Astrocyte (in vitro differentiated cells and primary cell): Measurements from ENCODE around the gene MAIP1. TPM values are rescaled to one million over a fixed set of nuclear protein-coding genes. Genes with fewer than 3 reads are reported as not detected.

ENCODE experiments used
- DNase-seq: peaks from one replicate; pipeline ENCODE4 v3.0.0-alpha.2; 2010; ENCODE audit warnings: low read depth
- FAIRE-seq: peaks from 2 replicates; lab custom pipeline; 2011; peaks lifted over from hg19 to GRCh38; lab: Jason Lieb, UNC
- H2AFZ ChIP-seq: 2 replicates; pipeline ENCODE4 v1.6.0; 2012; ENCODE audit warnings: low read depth, low read length, inconsistent platforms
- H3K27ac ChIP-seq: 2 replicates; pipeline ENCODE4 v1.5.1; 2011; ENCODE audit warnings: low read depth, low read length, inconsistent platforms
- H3K27me3 ChIP-seq: 2 replicates; pipeline ENCODE4 v1.6.0; 2011; ENCODE audit warnings: low read length, inconsistent platforms; ENCODE audit not compliant: insufficient read depth
- H3K36me3 ChIP-seq: 2 replicates; pipeline ENCODE4 v1.5.1; 2011; ENCODE audit warnings: low read length, inconsistent platforms; ENCODE audit not compliant: insufficient read depth
- H3K4me1 ChIP-seq: 2 replicates; pipeline ENCODE4 v1.5.1; 2011; ENCODE audit warnings: low read length, inconsistent platforms; ENCODE audit not compliant: insufficient read depth
- H3K4me2 ChIP-seq: 2 replicates; pipeline ENCODE4 v1.6.0; 2012; ENCODE audit warnings: low read length, inconsistent platforms
- H3K4me3 ChIP-seq: 2 replicates; pipeline ENCODE4 v1.5.1; 2011; ENCODE audit warnings: low read depth, mild to moderate bottlenecking, low read length, inconsistent platforms; ENCODE audit not compliant: insufficient read depth
- H3K79me2 ChIP-seq: 2 replicates; pipeline ENCODE4 v1.6.0; 2012; ENCODE audit warnings: mild to moderate bottlenecking, low read length, inconsistent platforms; ENCODE audit not compliant: insufficient read depth
- H3K9ac ChIP-seq: 2 replicates; pipeline ENCODE4 v1.6.0; 2012; ENCODE audit warnings: mild to moderate bottlenecking, low read length, inconsistent platforms
- H3K9me3 ChIP-seq: 2 replicates; pipeline ENCODE4 v1.5.1; 2012; ENCODE audit warnings: low read depth, mild to moderate bottlenecking, low read length, inconsistent platforms; ENCODE audit not compliant: insufficient read depth
- H4K20me1 ChIP-seq: 2 replicates; pipeline ENCODE4 v1.6.0; 2012; ENCODE audit warnings: low read length, inconsistent platforms; ENCODE audit not compliant: insufficient read depth
- H3K27ac Mint-ChIP-seq: one replicate; pipeline ENCODE4 v1.8.0; 2021; ENCODE audit warnings: mild to moderate bottlenecking, mixed read lengths; ENCODE audit not compliant: unreplicated experiment
- H3K27me3 Mint-ChIP-seq: one replicate; pipeline ENCODE4 v1.8.0; 2021; ENCODE audit warnings: low read depth, mixed read lengths; ENCODE audit not compliant: unreplicated experiment
- H3K36me3 Mint-ChIP-seq: one replicate; pipeline ENCODE4 v1.8.0; 2021; ENCODE audit warnings: low read depth, mixed read lengths; ENCODE audit not compliant: unreplicated experiment
- H3K4me1 Mint-ChIP-seq: one replicate; pipeline ENCODE4 v1.8.0; 2021; ENCODE audit warnings: low read depth, mixed read lengths; ENCODE audit not compliant: unreplicated experiment
- H3K4me3 Mint-ChIP-seq: one replicate; pipeline ENCODE4 v1.8.0; 2021; ENCODE audit warnings: mild to moderate bottlenecking, moderate library complexity, mixed read lengths; ENCODE audit not compliant: unreplicated experiment
- H3K9me3 Mint-ChIP-seq: one replicate; pipeline ENCODE4 v1.8.0; 2021; ENCODE audit warnings: mild to moderate bottlenecking, mixed read lengths; ENCODE audit not compliant: unreplicated experiment
- EZH2 ChIP-seq: IDR thresholded peaks from 2 replicates; pipeline ENCODE4 v1.6.1; 2012; ENCODE audit warnings: mild to moderate bottlenecking, low read length, inconsistent platforms; ENCODE audit not compliant: insufficient read depth
- total RNA-seq: library from RNA; stranded (reverse); gene quantifications from 2 replicates; pipeline ENCODE4 v1.2.1, GENCODE V29; 2021
- TF ChIP-seq, protein P1 (sequence below): IDR thresholded peaks from 2 replicates; pipeline ENCODE4 v1.5.1; 2011; ENCODE audit warnings: low read depth, mild to moderate bottlenecking, inconsistent platforms, low read length, moderate library complexity; ENCODE audit not compliant: insufficient read depth

The MAIP1 gene
- total RNA-seq, 1 donor from 2014 or later: 24.4 TPM

DNA sequence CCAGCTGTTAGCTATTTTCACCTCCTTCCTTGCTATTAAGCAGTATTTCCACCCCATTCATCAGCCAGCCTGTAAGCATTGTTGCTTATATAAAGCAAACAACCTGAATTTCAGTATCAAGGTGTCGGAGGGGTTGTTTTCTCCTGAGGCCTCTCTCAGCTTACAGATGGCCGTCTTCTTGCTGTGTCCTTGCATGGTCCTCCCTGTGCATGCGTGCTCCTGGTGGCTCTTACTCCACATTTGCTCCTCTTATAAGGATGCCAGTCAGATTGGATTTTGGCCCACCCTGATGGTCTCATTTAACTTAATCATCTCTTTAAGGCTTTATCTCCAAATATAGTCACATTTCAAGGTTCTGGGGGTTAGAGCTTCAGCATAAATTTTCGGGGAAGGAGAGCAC is 2.6 kb downstream of the MAIP1 start:
- no peak overlapping the region for H3K27ac ChIP-seq
- peak overlapping the region; percentile 28 for H3K4me3 Mint-ChIP-seq

GRCh38 chr2:199962203-199962602 is 6.8 kb downstream of the MAIP1 start:
- H2AFZ ChIP-seq: no peak overlapping the region
- no peaks in the 10 kb centered on the region for H3K9me3 ChIP-seq
- DNase-seq (no peak), FAIRE-seq (no peak)
- H3K4me2 ChIP-seq: no peak overlapping the region
- H3K27ac Mint-ChIP-seq: no peak overlapping the region
- H3K36me3 ChIP-seq: peaks cover 55% of the 10 kb centered on the region
- H3K4me1 ChIP-seq: no peaks in the 10 kb centered on the region
- peaks cover 9% of the 10 kb centered on the region for H3K4me1 Mint-ChIP-seq
- H3K27me3 Mint-ChIP-seq: no peaks in the 10 kb centered on the region
- peaks cover 19% of the 10 kb centered on the region for H3K79me2 ChIP-seq
- TF ChIP-seq EZH2: no peak
- TF ChIP-seq, protein P1, sequence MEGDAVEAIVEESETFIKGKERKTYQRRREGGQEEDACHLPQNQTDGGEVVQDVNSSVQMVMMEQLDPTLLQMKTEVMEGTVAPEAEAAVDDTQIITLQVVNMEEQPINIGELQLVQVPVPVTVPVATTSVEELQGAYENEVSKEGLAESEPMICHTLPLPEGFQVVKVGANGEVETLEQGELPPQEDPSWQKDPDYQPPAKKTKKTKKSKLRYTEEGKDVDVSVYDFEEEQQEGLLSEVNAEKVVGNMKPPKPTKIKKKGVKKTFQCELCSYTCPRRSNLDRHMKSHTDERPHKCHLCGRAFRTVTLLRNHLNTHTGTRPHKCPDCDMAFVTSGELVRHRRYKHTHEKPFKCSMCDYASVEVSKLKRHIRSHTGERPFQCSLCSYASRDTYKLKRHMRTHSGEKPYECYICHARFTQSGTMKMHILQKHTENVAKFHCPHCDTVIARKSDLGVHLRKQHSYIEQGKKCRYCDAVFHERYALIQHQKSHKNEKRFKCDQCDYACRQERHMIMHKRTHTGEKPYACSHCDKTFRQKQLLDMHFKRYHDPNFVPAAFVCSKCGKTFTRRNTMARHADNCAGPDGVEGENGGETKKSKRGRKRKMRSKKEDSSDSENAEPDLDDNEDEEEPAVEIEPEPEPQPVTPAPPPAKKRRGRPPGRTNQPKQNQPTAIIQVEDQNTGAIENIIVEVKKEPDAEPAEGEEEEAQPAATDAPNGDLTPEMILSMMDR: no peak
- no peaks in the 10 kb centered on the region for H3K27me3 ChIP-seq
- H3K9me3 Mint-ChIP-seq: no peaks in the 10 kb centered on the region
- no peak overlapping the region for H3K27ac ChIP-seq
- H4K20me1 ChIP-seq: peaks cover 4% of the 10 kb centered on the region
- no peak overlapping the region for H3K4me3 ChIP-seq
- no peak overlapping the region for H3K4me3 Mint-ChIP-seq
- H3K9ac ChIP-seq: no peak overlapping the region
- peaks cover 4% of the 10 kb centered on the region for H3K36me3 Mint-ChIP-seq

More for the DNA sequence above, 2.6 kb downstream of the MAIP1 start:
- no peaks in the 10 kb centered on the region for H3K9me3 ChIP-seq
- no peaks in the 10 kb centered on the region for H3K27me3 ChIP-seq
- H3K4me1 ChIP-seq: peaks cover 7% of the 10 kb centered on the region
- peaks cover 41% of the 10 kb centered on the region for H3K36me3 ChIP-seq
- H4K20me1 ChIP-seq: peaks cover 4% of the 10 kb centered on the region
- FAIRE-seq: no peak
- Mint-ChIP-seq H3K4me1 (peaks cover 14% of the 10 kb centered on the region), H3K27me3 (no peaks in the 10 kb centered on the region), H3K9me3 (no peaks in the 10 kb centered on the region), H3K36me3 (peaks cover 2% of the 10 kb centered on the region), H3K27ac (no peak overlapping the region)
- no peak overlapping the region for H3K4me3 ChIP-seq
- H2AFZ ChIP-seq: no peak overlapping the region
- no peak for DNase-seq
- H3K79me2 ChIP-seq: peaks cover 60% of the 10 kb centered on the region
- TF ChIP-seq, protein P1: no peak
- no peak for TF ChIP-seq EZH2
- H3K4me2 ChIP-seq: no peak overlapping the region
- no peak overlapping the region for H3K9ac ChIP-seq

DNA sequence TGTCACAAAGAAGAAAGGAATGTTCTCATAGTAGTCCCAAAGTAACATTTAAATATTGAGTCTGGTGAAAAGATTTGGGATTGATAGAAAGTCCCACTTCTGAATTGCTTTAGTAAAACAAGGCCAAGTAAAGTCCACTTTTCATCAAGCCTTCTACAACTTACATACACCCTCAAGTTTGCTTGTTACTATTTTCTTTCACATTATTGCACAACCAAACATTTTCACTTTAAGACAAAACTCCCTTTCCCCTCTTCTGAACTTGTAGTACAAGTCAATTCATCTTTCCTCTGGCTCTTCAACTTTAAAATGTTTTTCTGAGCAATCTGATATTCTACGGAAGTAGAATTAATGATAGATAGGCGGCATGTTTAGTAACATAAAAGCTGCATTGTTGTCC is 11.0 kb downstream of the MAIP1 start:
- H3K4me3 Mint-ChIP-seq: no peak overlapping the region
- Histone ChIP-seq H3K27me3 (no peaks in the 10 kb centered on the region), H3K9ac (no peak overlapping the region), H3K79me2 (no peaks in the 10 kb centered on the region), H3K9me3 (no peaks in the 10 kb centered on the region), H3K4me1 (no peaks in the 10 kb centered on the region), H4K20me1 (no peaks in the 10 kb centered on the region), H3K27ac (no peak overlapping the region), H3K4me3 (no peak overlapping the region), H3K4me2 (no peak overlapping the region), H3K36me3 (peaks cover 33% of the 10 kb centered on the region), H2AFZ (no peak overlapping the region)
- TF ChIP-seq, protein P1: no peak
- TF ChIP-seq EZH2: no peak
- DNase-seq: no peak
- H3K27me3 Mint-ChIP-seq: no peaks in the 10 kb centered on the region
- H3K4me1 Mint-ChIP-seq: no peaks in the 10 kb centered on the region
- peak; percentile 37 for FAIRE-seq
- peaks cover 7% of the 10 kb centered on the region for H3K36me3 Mint-ChIP-seq
- H3K27ac Mint-ChIP-seq: no peak overlapping the region
- no peaks in the 10 kb centered on the region for H3K9me3 Mint-ChIP-seq
